Mesenchymal stem cell (in vitro differentiated cells and primary cell): ENCODE measurements around the gene GBGT1.

Experiments used
- DNase-seq: peaks from one replicate; pipeline ENCODE4 v3.0.0-alpha.2; 2013
- H2AFZ ChIP-seq: one replicate; pipeline ENCODE4 v1.6.1; 2013; ENCODE audit warnings: low read depth, mild to moderate bottlenecking, control low read depth, inconsistent platforms, low read length, moderate library complexity
- H2AK5ac ChIP-seq: 2 replicates; pipeline ENCODE4 v1.6.1; 2013; ENCODE audit warnings: low read length, moderate library complexity, mild to moderate bottlenecking, inconsistent platforms; ENCODE audit not compliant: severe bottlenecking
- H2BK120ac ChIP-seq: one replicate; pipeline ENCODE4 v1.6.1; 2013; ENCODE audit warnings: low read depth, mild to moderate bottlenecking, inconsistent platforms, low read length, moderate library complexity
- H2BK12ac ChIP-seq, 2 experiments: one replicate each; pipeline ENCODE4 v1.6.1; 2013; ENCODE audit warnings: inconsistent platforms in 2 of 2, low read length in 2 of 2, mild to moderate bottlenecking in 2 of 2, moderate library complexity in 2 of 2, control low read depth in 1 of 2
- H2BK15ac ChIP-seq: one replicate; pipeline ENCODE4 v1.6.1; 2013; ENCODE audit warnings: mild to moderate bottlenecking, low read depth, inconsistent platforms; ENCODE audit not compliant: poor library complexity, severe bottlenecking
- H2BK5ac ChIP-seq: 2 replicates; pipeline ENCODE4 v1.6.1; 2013; ENCODE audit warnings: low read depth, mild to moderate bottlenecking, low read length, control low read depth, inconsistent platforms; ENCODE audit not compliant: poor library complexity, severe bottlenecking
- H3K14ac ChIP-seq, 2 experiments: one replicate each; pipeline ENCODE4 v1.6.1; 2013; ENCODE audit warnings: inconsistent platforms in 2 of 2, low read length in 2 of 2, control low read depth in 1 of 2, mild to moderate bottlenecking in 1 of 2, moderate library complexity in 1 of 2
- H3K18ac ChIP-seq, 2 experiments: one replicate each; pipeline ENCODE4 v1.6.1; 2013; ENCODE audit warnings: inconsistent platforms in 2 of 2, low read length in 2 of 2, control low read depth in 1 of 2, low read depth in 1 of 2, mild to moderate bottlenecking in 1 of 2
- H3K23ac ChIP-seq, 2 experiments: one replicate each; pipeline ENCODE4 v1.6.1; 2013; ENCODE audit warnings: inconsistent platforms in 2 of 2, low read length in 2 of 2, mild to moderate bottlenecking in 2 of 2, moderate library complexity in 2 of 2, control low read depth in 1 of 2
- H3K27ac ChIP-seq: 2 replicates; pipeline ENCODE4 v1.5.1; 2013; ENCODE audit warnings: mild to moderate bottlenecking, moderate library complexity, low read length, control low read depth, inconsistent platforms; ENCODE audit not compliant: poor library complexity, severe bottlenecking
- H3K27me3 ChIP-seq, 2 experiments: 2 replicates each; pipeline versions ENCODE4 v1.6.1 to v1.7.0; 2013; ENCODE audit warnings: low read length in 2 of 2, mild to moderate bottlenecking in 2 of 2, moderate library complexity in 2 of 2, control low read depth in 1 of 2, inconsistent platforms in 1 of 2; ENCODE audit not compliant: control insufficient read depth in 1 of 2, insufficient read depth in 1 of 2
- H3K36me3 ChIP-seq, 2 experiments: 2 replicates each; pipeline versions ENCODE4 v1.6.1 to v1.7.0; 2013; ENCODE audit warnings: low read length in 2 of 2, control low read depth in 1 of 2, inconsistent platforms in 1 of 2, low read depth in 1 of 2, mild to moderate bottlenecking in 1 of 2; ENCODE audit not compliant: insufficient read depth in 2 of 2, control insufficient read depth in 1 of 2
- H3K4ac ChIP-seq, 2 experiments: one replicate each; pipeline ENCODE4 v1.6.1; 2013; ENCODE audit warnings: inconsistent platforms in 2 of 2, low read length in 2 of 2, mild to moderate bottlenecking in 2 of 2, moderate library complexity in 2 of 2, control low read depth in 1 of 2, low read depth in 1 of 2
- H3K4me1 ChIP-seq: 2 replicates; pipeline ENCODE4 v1.6.1; 2013; ENCODE audit warnings: low read depth, low read length, control low read depth; ENCODE audit not compliant: control insufficient read depth, insufficient read depth
- H3K4me2 ChIP-seq: 2 replicates; pipeline ENCODE4 v1.6.1; 2013; ENCODE audit warnings: low read length, mild to moderate bottlenecking, inconsistent platforms; ENCODE audit not compliant: poor library complexity, severe bottlenecking
- H3K4me3 ChIP-seq, 2 experiments: 2 replicates each; pipeline versions ENCODE4 v1.5.1 to v1.7.0; 2013; ENCODE audit warnings: low read length in 2 of 2, mild to moderate bottlenecking in 2 of 2, control low read depth in 1 of 2, low read depth in 1 of 2; ENCODE audit not compliant: insufficient read depth in 1 of 2
- H3K79me1 ChIP-seq: replicated peaks from 2 replicates; pipeline ENCODE4 v1.6.1; 2013; ENCODE audit warnings: mild to moderate bottlenecking, control low read depth, low read length, inconsistent platforms; ENCODE audit not compliant: poor library complexity, severe bottlenecking
- H3K9ac ChIP-seq: 2 replicates; pipeline ENCODE4 v1.7.0; 2013; ENCODE audit warnings: mild to moderate bottlenecking, low read length, moderate library complexity
- H3K9me3 ChIP-seq: 2 replicates; pipeline ENCODE4 v1.7.0; 2013; ENCODE audit warnings: mild to moderate bottlenecking, low read length; ENCODE audit not compliant: control insufficient read depth
- H4K8ac ChIP-seq: one replicate; pipeline ENCODE4 v1.6.1; 2013; ENCODE audit warnings: inconsistent platforms, mild to moderate bottlenecking, low read length, moderate library complexity
- H4K91ac ChIP-seq: one replicate; pipeline ENCODE4 v1.6.1; 2013; ENCODE audit warnings: mild to moderate bottlenecking, low read length, inconsistent platforms
- WGBS: methylation state at CpG from one replicate; pipeline ENCODE4 v1.1.7; 2013; ENCODE audit warnings: mixed read lengths; 5-methylcytosine and 5-hydroxymethylcytosine counted together

The GBGT1 gene

GRCh38 chr9:133130685-133131244 lies 32.9 kb downstream of the GBGT1 start:
- Histone ChIP-seq H2AK5ac (no peak overlapping the region), H3K4me2 (no peak overlapping the region), H2BK12ac (peak overlapping the region in 1 of 2 experiments; percentile 7), H2BK120ac (no peak overlapping the region), H2BK5ac (no peak overlapping the region), H3K18ac (peak overlapping the region; percentile 16 to 38), H3K27ac (no peak overlapping the region), H4K91ac (no peak overlapping the region), H3K4me3 (no peak overlapping the region), H3K4ac (no peak overlapping the region), H3K79me1 (peaks cover 46% of the 10 kb centered on the region), H3K27me3 (no peaks in the 10 kb centered on the region), H3K4me1 (peaks cover 57% of the 10 kb centered on the region), H3K23ac (no peak overlapping the region), H3K9ac (no peak overlapping the region), H2BK15ac (no peak overlapping the region), H3K14ac (no peak overlapping the region), H2AFZ (no peak overlapping the region), H3K36me3 (peaks cover 0 to 41% of the 10 kb centered on the region in 2 experiments), H4K8ac (peak overlapping the region; percentile 42), H3K9me3 (no peaks in the 10 kb centered on the region)
- no peak for DNase-seq
- 93% methylated on average over 7 of the region's 10 CpGs for WGBS

GRCh38 chr9:133129001-133129795 lies 34.5 kb downstream of the GBGT1 start:
- no peak for DNase-seq
- Histone ChIP-seq H3K27ac (no peak overlapping the region), H3K4me2 (no peak overlapping the region), H3K23ac (no peak overlapping the region), H2BK120ac (no peak overlapping the region), H3K27me3 (no peaks in the 10 kb centered on the region), H2AK5ac (no peak overlapping the region), H2BK15ac (no peak overlapping the region), H3K79me1 (peaks cover 54% of the 10 kb centered on the region), H3K18ac (no peak overlapping the region), H4K91ac (peak overlapping the region; percentile 76), H2AFZ (no peak overlapping the region), H3K4ac (peak overlapping the region in 1 of 2 experiments; percentile 28), H3K9ac (no peak overlapping the region), H2BK12ac (peak overlapping the region in 1 of 2 experiments; percentile 24), H4K8ac (peak overlapping the region; percentile 19), H3K14ac (peak overlapping the region in 1 of 2 experiments; percentile 14), H2BK5ac (no peak overlapping the region), H3K36me3 (peaks cover 0 to 41% of the 10 kb centered on the region in 2 experiments), H3K4me1 (peaks cover 46% of the 10 kb centered on the region), H3K4me3 (no peak overlapping the region), H3K9me3 (no peaks in the 10 kb centered on the region)
- WGBS: 90% methylated on average over 29 of the region's 29 CpGs

- H3K14ac ChIP-seq: no peak overlapping the region
- no peak overlapping the region for H4K91ac ChIP-seq
- peaks cover 57% of the 10 kb centered on the region for H3K79me1 ChIP-seq
- H3K4ac ChIP-seq: no peak overlapping the region
- peaks cover 0 to 39% of the 10 kb centered on the region in 2 experiments for H3K36me3 ChIP-seq
- H3K18ac ChIP-seq: no peak overlapping the region
- no peak overlapping the region for H3K9ac ChIP-seq
- H2BK12ac ChIP-seq: no peak overlapping the region
- H2BK120ac ChIP-seq: no peak overlapping the region
- no peak overlapping the region for H3K23ac ChIP-seq
- H2BK15ac ChIP-seq: no peak overlapping the region
- no peak overlapping the region for H2AK5ac ChIP-seq
- DNase-seq: no peak
- H2BK5ac ChIP-seq: no peak overlapping the region
- no peaks in the 10 kb centered on the region for H3K9me3 ChIP-seq
- no peak overlapping the region for H3K4me3 ChIP-seq
- H2AFZ ChIP-seq: no peak overlapping the region
- H3K27me3 ChIP-seq: no peaks in the 10 kb centered on the region
- H3K4me1 ChIP-seq: peaks cover 39% of the 10 kb centered on the region
- 93% methylated on average over 13 of the region's 13 CpGs for WGBS
- H3K4me2 ChIP-seq: no peak overlapping the region
- no peak overlapping the region for H3K27ac ChIP-seq
- no peak overlapping the region for H4K8ac ChIP-seq
Observed at GRCh38 chr9:133128152-133128551, 35.6 kb downstream of the GBGT1 start.

GRCh38 chr9:133127340-133127981 lies 36.3 kb downstream of the GBGT1 start:
- H4K91ac ChIP-seq: peak overlapping the region; percentile 34
- no peak overlapping the region for H2BK120ac ChIP-seq
- peak overlapping the region in 1 of 2 experiments; percentile 15 for H2BK12ac ChIP-seq
- H2BK5ac ChIP-seq: no peak overlapping the region
- no peak overlapping the region for H3K27ac ChIP-seq
- H3K4me3 ChIP-seq: no peak overlapping the region
- H3K9me3 ChIP-seq: no peaks in the 10 kb centered on the region
- H3K9ac ChIP-seq: no peak overlapping the region
- peak overlapping the region in 1 of 2 experiments; percentile 21 for H3K18ac ChIP-seq
- no peak overlapping the region for H3K4me2 ChIP-seq
- H4K8ac ChIP-seq: no peak overlapping the region
- peaks cover 53% of the 10 kb centered on the region for H3K79me1 ChIP-seq
- H3K14ac ChIP-seq: no peak overlapping the region
- peaks cover 0 to 38% of the 10 kb centered on the region in 2 experiments for H3K36me3 ChIP-seq
- H3K23ac ChIP-seq: no peak overlapping the region
- H3K4me1 ChIP-seq: peaks cover 39% of the 10 kb centered on the region
- no peak for DNase-seq
- H3K27me3 ChIP-seq: no peaks in the 10 kb centered on the region
- H3K4ac ChIP-seq: no peak overlapping the region
- H2AFZ ChIP-seq: no peak overlapping the region
- no peak overlapping the region for H2BK15ac ChIP-seq
- H2AK5ac ChIP-seq: peak overlapping the region; percentile 54
- 92% methylated on average over 23 of the region's 23 CpGs for WGBS
